GM18511 (cell line): Measurements from ENCODE around the gene IL6ST.
"Not testable (repeated sequence)": the region's sequence is repeated elsewhere in the genome, so short reads cannot be mapped to it uniquely, and the experiment has no call there.

Experiments used
- ATAC-seq: cut with Tn5 transposase; IDR thresholded peaks from one replicate; pipeline ENCODE4 v1.9.1; 2021; ENCODE audit warnings: mild to moderate bottlenecking, moderate library complexity; ENCODE audit not compliant: unreplicated experiment

The IL6ST gene

DNA sequence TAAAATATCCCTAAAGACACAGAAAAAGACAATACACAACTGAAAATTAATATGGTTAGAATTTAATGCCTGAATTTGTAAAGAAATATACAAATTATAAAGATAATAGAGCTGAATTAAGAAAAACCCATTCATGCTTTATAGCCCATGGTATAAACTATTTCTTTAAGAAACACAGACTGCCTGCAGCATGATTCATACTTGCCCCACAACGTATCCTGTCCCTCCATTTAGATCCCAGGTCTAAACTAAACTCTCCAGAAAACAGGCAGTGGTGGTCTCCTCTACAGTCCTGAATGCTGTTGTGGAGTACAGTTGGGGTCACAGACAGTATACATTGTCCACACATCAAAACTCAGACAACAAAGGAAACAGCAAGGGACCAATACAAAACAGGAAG, 24.8 kb downstream of the IL6ST start:
- ATAC-seq = no peak

DNA sequence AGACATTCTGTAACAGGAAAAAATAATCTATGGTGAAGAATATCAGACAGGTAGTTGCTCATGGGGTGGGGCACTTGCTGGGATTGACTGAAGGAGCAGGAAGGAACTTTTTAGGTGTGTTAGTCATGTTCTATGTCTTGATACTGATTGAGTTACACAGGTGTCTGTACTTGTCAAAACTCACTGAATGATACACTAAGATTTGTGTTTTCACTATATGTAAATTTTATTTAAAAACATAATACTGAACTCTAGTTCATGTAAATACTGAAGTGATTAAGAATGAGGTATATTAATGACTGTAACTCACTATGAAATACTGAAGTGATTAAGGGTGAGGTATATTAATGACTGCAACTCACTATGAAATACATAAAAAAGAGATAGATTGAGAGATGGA, 28.5 kb downstream of the IL6ST start:
- ATAC-seq = no peak

DNA sequence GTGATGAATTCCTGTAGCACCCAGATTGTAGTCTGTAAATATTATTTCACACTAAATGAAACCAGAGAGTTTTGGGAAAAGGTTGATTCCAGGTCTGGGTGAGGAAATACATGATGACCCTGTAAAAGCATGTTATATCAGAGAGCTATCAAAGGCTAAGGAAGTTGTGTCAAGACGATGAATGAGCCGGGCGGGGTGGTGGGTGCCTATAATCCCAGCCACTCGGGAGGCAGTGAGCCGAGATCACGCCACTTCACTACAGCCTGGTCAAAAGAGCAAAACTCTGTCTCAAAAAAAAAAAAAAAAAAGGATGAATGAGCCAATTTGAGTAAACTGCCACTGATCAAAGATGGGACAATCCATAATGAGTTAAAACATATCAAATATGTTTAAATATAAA, 29.2 kb downstream of the IL6ST start:
- no peak for ATAC-seq

DNA sequence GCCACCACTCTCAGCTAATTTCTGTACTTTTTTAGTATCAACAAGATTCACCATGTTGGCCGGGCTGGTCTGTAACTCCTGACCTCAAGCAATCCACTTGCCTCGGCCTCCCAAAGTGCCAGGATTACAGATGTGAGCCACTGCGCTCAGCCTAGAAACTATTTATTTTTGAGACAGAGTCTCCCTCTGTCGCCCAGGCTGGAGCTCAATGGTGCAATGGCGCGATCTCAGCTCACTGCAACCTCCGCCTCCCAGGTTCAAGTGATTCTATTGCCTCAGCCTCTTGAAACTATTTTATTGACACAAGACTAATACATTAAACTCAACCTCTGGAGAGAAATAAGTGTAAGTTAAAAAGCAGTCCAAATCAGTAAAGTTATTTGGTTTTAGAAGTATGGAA, 34.0 kb downstream of the IL6ST start:
- ATAC-seq = no peak

DNA sequence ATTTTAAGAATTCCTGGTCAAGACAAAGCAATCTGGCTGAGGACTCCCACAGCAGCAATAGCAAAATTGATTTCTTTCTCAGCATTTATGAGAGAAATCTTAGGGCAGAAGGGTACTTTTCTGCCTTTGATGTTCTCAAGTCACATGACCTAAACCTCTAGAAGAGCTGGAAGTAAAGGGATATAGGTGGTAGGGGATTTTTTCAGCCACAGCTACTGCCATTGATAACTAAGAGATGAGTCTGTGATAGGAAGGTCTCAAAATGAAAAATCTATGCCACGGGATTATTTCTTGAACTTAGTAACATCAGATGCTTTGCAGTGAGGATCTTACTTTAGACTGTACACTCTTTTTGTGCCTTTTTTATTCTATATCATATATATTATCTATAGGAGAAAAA, 35.6 kb downstream of the IL6ST start:
- ATAC-seq = no peak

DNA sequence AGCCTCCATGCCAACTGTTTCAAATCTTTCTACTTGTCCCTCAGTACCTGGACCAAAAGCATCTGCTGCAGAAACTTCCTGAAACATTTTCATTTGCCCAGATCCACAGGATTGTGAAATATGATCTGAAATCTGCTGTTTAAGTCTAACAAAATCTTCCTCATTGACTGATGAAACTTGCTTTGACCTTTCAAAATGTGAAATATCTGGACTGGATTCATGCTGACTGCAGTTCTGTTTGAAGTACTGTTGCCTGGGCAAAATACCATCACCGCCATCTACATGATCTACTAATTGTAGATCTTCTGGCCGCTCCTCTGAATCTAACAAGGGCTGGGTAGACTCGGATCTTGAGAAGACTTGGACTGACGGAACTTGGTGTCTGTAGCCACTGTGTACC, 53.6 kb downstream of the IL6ST start:
- ATAC-seq = not testable (repeated sequence)

DNA sequence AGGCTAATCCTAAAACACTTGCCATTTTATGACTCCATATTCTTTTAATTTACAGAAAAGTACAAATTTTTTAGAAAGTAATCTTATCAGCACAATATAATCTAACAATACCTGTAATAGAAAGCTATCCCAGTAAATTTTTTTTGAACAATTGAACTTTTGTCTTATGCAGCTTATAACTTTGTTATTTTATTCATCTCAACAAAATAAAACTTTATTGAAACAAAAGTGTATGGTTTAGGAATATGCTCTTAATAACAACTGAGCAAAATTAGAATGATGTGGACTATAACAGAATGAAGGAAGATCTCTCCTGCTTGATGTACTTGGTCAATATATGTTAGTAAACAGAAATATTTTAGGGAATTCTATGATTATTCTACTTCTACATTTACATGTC, 57.2 kb downstream of the IL6ST start:
- ATAC-seq = not testable (repeated sequence)

DNA sequence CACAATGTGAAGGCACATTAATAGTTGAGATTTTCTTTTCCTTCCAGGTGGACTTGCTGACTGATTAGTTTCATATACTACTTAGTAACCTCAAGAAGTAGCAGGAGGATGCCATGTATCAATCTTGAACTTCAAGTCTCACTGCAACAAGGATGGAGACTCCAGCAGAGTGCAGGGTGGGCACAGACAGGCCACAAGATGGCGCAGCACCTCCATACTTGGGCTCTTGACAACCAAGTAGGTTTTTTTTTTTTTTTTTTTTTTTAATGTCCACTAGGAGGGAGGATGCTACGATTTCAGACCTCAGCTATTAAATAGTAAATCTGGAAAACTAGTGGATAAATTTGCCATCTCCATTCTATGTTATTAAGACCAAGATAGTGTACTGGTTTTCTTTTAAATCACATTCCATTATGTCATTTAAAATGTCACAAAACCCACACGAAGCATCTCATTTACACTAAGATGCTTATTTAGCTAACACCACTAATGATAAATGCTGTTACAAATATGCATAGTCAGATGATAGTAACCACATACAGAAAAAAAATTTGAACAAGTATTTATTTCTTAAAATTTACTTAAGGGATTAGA, 58.6 kb downstream of the IL6ST start:
- ATAC-seq = no peak

DNA sequence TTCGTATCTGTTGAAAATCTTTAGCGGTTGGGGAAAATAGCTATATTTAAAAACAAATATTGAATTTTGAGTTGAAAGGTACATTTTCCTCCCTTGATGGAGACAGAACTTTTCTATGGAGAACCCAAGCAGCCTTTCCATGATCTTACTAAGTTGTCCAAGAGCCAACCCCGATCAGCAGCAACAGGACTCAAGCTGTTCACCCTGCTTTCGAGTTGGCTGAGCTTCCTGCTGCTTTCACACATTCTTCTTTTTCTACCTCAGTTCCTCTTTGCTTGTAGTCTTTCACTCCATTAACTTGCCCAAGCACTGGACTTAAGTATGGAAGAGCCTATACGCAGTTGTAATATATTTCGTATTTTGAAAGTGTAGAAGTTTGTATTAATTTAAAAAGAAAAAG, 59.4 kb downstream of the IL6ST start:
- ATAC-seq = no peak

DNA sequence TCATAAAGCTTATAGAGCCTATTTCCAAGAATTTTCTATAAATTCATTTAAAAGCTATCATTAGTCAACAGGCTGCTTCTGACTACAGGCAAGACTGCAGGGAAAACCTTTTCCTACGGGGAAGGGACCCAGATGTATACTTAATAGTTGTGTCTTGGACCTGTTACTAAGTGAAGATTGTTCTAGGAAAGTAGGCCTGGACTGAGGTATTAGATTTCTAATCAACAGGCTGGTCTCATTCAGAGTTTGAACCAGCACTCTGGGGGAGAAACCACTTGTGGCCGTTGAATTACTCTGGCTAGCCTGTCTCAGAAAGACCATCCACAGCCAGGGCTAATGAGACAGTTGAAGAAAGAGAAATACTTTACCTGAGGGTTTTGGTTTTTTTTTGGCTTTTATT, 60.0 kb downstream of the IL6ST start:
- ATAC-seq = no peak

DNA sequence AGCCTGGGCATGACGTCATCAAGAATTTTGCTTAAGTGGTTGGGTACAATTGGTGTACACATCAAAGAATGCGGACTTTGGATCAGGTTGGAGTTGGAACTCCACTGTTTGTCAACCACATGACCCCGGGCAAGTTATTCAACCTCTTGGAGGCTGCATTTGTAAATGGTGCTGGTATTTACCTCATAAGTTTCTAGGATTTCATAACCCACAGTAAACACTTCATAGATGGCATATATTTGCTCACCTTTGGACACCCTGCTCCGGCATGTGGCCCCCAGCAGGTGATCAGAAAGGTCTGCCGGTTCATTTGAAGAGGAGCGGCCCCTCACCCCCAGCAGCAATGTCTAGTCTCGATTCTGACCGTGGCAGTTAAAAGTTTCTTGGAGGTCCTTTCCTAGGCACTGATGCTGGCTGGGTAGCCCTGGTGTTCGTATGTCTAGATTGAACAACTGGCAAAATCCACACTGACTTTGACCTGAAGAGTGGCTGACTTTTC, 60.6 kb downstream of the IL6ST start:
- ATAC-seq = no peak

DNA sequence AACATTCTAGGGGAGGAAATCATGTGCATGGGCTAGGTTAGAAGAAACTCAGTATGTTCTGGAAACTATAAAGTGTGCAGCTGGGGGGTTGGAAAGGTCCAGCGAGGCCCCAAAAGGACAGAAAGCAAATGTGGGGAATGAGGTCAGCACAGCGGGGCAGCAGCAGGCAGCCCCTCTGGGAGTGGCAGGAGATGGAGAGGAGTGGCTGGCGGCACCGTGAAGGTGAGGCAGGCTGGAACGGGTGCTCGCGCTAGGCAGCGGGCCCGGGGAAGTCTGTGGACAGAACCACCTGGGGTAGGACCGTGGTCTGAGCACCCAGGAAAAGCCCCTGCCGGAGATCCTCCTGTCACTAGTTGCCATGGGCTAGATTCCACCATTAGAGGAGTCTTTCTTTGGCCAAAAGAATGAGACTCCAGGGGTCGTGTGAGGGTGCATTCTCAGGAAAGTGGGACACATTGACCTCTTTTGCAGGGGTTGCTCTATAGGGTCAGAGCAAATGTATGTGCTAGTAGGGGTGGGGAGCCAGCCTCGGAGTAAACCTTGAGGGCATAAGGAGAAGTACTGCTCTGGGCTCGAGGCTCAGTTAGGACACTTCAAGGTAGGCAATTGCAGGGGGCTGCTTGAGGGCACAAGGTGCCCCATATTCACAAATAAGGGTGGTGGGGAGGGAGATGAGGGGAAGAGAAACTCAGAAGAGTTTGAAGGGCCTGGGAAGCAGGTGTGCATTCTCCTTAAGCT, 61.2 kb downstream of the IL6ST start:
- ATAC-seq = no peak

DNA sequence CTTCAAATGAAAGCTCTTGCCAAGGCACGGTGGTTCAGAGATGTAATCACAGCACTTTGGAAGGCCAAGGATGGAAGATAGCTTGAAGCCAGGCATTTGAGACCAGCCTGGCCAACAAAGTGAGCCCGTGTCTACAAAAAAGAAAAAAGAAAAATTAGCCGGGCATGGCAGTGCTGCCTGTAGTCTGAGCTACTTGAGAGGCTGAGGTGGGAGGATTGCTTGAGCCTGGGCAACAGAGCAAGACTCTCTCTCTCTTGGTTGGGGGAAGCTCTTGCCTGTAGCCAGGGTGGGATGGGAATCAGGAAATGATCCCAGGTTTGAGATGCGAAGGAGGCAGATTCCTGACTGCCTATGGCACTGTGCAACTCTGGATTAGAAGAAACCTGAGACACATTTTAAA, 62.1 kb downstream of the IL6ST start:
- no peak for ATAC-seq

DNA sequence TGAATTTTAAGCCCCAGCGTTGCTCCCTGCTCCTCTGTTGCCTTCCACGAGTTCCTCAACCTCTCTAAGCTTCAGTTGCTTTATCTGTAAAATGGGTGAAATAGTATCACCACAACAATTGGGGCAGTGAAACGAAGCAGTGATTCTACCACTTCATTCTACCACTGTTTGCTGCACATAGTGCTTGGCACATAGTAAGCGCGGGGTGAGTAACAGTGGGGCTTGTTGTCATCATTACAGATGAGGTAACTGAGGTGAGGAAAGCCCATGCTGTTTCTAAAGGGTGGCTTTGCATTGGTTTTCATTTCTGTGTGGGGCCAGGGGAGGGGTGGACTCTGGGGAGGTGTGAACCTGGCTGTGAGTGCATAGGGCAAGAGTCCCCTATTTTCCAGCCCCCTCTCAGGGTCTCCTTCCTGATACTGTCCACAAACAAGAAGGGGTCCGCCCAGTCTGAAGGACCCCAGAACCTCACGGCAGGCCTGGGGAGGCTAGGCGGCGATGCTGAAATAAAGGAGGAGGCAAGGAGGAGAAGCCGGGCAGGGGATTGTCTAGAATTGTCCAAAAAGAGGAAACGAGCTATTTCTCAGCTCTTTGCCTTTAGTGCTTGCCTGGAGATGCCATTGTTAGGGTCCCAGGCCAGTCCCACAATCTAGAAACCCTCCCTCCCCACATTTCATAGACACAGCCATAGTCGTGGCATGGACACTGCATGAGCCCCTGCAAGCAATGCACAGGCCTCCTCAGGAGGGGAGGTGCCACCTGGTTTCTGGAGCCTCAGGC, 65.6 kb downstream of the IL6ST start:
- ATAC-seq = no peak

DNA sequence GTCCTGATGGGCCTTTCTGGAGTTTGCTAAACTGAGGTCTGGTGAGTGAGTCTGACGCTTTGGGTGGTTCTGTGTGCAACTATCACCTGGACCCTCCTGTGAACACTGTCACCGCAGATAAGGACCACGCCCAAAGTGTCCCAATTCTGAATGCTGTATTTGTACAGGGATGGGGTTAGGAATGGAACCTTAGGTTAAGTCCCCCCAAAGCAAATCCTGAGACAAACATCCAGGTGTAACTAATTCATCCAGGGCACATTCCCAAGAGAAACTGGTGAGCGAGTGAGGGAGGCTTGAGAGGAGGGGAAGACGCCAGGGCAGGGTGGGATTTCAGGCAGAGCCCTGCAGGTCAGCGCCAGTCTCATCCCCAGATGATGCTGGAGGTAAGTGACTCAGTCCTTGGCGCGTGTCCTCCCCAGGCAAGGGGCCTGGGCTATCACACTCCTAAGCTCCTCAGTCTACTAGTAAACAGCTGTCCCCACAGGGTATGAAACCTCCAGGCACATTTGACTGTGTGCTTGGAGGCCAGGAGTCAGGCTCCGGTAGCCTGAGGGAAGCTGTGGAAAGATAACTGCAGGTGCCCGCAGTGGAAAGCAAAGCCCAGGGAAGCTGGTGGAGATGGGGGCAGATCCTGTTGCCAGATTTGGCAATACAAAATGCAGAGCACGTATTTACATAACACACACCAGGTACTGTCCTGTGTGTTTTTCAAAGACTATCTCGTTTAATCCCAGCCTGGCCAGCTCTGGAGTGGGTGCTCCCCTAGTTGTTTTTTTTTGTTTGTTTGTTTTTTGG, 66.7 kb downstream of the IL6ST start:
- ATAC-seq = no peak

DNA sequence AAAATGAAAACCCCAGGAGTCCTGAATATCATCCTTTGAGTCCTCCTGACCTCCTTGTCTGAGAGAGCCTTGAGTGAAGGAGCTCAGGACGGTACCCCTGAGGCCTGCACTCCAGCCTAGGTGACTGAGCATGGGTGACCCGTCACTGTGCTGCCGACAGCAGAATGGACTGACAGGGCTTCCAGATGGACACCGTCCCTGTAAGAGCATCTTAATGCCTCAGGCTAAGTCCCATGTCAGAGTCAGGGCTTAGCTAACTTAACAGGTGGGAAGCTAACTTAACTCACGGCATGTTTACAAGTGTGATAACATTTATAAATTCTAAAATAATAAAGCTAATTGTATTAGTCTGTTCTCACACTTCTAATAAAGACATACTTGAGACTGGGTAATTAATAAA, 68.3 kb downstream of the IL6ST start:
- ATAC-seq = no peak

DNA sequence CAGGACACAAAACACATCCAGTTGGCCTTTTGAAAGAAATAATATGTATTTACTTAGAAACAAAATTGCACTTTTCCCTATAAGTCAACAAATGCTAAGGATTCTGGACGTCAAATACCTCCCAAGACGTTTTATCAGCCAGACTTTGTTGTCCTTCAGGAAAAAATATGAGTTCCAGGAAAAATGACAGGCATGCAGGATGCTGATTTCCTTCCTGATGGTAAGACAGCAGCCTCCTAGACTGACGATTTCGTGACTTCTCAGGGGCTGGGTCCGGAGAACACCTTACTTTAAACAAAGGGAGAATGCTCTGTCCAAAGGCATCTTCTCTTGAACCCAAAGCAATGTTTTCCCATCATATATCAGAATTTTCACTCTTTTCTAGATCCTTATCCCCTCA, 69.1 kb downstream of the IL6ST start:
- ATAC-seq = no peak

DNA sequence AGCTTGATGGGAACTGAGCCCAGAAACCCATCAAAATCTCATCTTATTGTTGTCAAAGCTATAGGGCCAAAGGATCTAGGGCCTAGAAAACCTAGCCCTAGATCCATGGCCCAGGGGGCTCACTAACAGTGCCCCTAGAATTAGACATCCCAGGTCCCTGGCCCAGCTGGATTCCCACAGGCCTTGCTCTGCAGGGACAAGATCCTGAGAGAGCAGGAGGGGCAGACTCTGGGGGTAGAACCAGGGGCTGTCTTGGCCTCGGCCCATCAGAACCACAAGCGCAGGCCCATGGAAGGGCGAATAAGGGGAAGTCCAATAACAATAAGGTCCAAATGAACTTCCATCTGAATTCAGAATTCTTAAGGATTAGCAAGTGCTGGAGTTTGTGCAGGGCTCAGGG, 69.6 kb downstream of the IL6ST start:
- no peak for ATAC-seq

DNA sequence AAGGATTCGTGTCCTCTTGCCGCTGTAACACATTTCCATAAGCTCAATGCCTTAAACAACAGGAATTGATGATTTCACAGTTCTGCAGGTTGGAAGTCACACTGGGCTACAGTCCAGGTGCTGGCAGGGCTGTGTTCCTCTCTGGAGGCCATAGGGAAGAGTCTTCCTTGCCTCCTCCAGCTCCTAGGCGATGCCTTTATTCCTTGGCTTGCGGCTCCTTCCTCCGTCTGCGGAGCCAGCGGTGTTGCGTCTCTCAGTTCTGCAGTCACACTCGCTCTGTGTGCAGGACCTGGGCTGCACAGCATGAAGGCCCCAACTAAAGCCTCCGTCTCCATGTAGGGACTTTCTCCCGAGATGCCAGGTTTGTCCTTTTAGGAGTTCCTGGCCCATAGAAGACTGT, 70.0 kb downstream of the IL6ST start:
- ATAC-seq = no peak

DNA sequence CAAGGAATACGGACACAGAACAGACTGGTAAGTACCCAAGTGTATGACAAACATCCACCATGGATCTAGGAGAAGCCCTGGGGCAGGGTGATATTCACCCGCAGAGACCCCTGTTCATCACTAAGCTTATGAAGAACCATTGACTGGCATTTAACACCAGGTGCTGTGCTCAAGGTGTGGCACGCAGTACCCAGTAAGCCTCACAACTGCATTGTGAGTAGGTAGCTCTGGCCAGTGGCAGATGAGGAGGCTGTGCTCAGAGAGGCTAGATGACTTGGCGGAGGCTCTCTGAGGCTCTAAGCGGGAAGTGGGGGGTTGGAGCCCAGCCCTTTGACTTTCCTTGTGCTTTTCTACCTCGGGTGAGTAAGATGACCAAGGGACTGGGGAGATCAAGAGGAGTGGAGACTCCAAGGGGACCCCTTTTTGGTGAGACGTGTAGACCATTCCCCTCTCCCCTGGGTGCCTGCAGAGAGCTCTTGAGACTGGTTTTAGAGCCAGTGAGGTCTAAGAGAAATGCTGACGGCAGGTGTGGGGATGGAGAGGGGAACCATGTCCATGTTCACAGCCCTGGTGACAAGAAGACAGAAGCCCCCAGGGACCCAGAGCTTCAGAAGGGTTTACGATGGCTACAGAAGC, 70.8 kb downstream of the IL6ST start:
- no peak for ATAC-seq
